Esophagus muscularis mucosa (tissue), 4 donors: ENCODE data around the gene C2orf42. TPM values are rescaled to one million over a fixed set of nuclear protein-coding genes. Genes with fewer than 3 reads are reported as not detected.

Experiments used
- DNase-seq: peaks from one replicate; pipeline ENCODE4 v3.0.0-alpha.2; 2017; ENCODE audit errors: extremely low spot score
- H3K27ac ChIP-seq, 4 donors: fragments of 200-600 bp; sonication (generic); replicated peaks in 1 of 4; 1 replicate in 3 of 4; 2 replicates in 1 of 4; pipeline ENCODE4 v1.5.1; 2016 to 2019; ENCODE audit warnings: mild to moderate bottlenecking in 1 of 4
- H3K27me3 ChIP-seq, 4 donors: fragments of 200-600 bp; sonication (generic); one replicate each; pipeline versions ENCODE4 v1.5.1 to v1.6.0; 2016 to 2019
- H3K36me3 ChIP-seq, 4 donors: fragments of 200-600 bp; sonication (generic); one replicate each; pipeline ENCODE4 v1.5.1; 2016 to 2019
- H3K4me1 ChIP-seq, 4 donors: fragments of 200-600 bp; sonication (generic); one replicate each; pipeline ENCODE4 v1.5.1; 2016 to 2019
- H3K4me3 ChIP-seq, 4 donors: fragments of 200-600 bp; sonication (generic); 1 replicate in 2 of 4; 2 replicates in 2 of 4; pipeline ENCODE4 v1.5.1; 2016 to 2019; ENCODE audit warnings: mild to moderate bottlenecking in 4 of 4, moderate library complexity in 1 of 4
- H3K9me3 ChIP-seq, 4 donors: fragments of 200-600 bp; sonication (generic); 1 replicate in 3 of 4; 2 replicates in 1 of 4; pipeline ENCODE4 v1.5.1; 2016 to 2019
- CTCF ChIP-seq, 3 experiments: fragments of 200-600 bp in 2 of 3; fragments of 450-650 bp in 1 of 3; sonication (generic) in 2 of 3; IDR thresholded peaks; one replicate each; pipeline ENCODE4 v1.5.1; 2017 to 2019; ENCODE audit warnings: antibody characterized with exemption in 3 of 3, mild to moderate bottlenecking in 2 of 3, moderate library complexity in 1 of 3
- EP300 ChIP-seq: sonication (generic); formaldehyde crosslinking; IDR thresholded peaks from one replicate; pipeline ENCODE4 v1.6.1; 2017; ENCODE audit warnings: antibody characterized with exemption
- POLR2A ChIP-seq: fragments of 450-650 bp; IDR thresholded peaks from one replicate; pipeline ENCODE4 v1.6.1; 2017; ENCODE audit warnings: antibody characterized with exemption, moderate library complexity, mild to moderate bottlenecking, low read depth
- POLR2AphosphoS5 ChIP-seq, 2 donors: sonication (generic); formaldehyde crosslinking; IDR thresholded peaks; one replicate each; pipeline ENCODE4 v1.6.1; 2017; ENCODE audit warnings: antibody characterized with exemption in 2 of 2
- WGBS: methylation state at CpG from one replicate; pipeline ENCODE4 v1.1.5; 2018; 5-methylcytosine and 5-hydroxymethylcytosine counted together
- intact Hi-C: fragments of 100-400 bp; cut with DNase I; formaldehyde crosslinking; loops from one replicate; pipeline ENCODE4 v1.15.1; 2023
- total RNA-seq, 4 donors: library from RNA; depleted of rRNA; stranded (reverse); fragments of >200 nt; gene quantifications; one replicate each; pipeline versions ENCODE4 v1.1.0 to v1.2.1, GENCODE V29; 2016

Gene C2orf42
- total RNA-seq, 4 donors from 2014 or later = 15.4 to 20.9 (median 17.9) TPM

GRCh38 chr2:70124983-70125480 lies 65.8 kb downstream of the C2orf42 start:
- intact Hi-C loops = loop anchor here (2.0 kb wide), 1 partner anchor 36 kb away; no protein-coding TSS in a partner anchor
- Histone ChIP-seq H3K4me1 (peaks cover 24 to 36% (median 31%) of the 10 kb centered on the region in 4 donors), H3K27ac (peak overlapping the region; percentile 93 to 99 (median 98)), H3K4me3 (peak overlapping the region; percentile 61 to 72 (median 64)), H3K36me3 (no peaks in the 10 kb centered on the region), H3K27me3 (no peaks in the 10 kb centered on the region), H3K9me3 (no peaks in the 10 kb centered on the region)
- under 1% methylated on average over 36 of the region's 36 CpGs for WGBS
- TF ChIP-seq EP300 = no peak
- TF ChIP-seq POLR2AphosphoS5 (IDR thresholded peaks at IDR 0.05) = peak; percentile 33 to 42
- peak; percentile 94 for DNase-seq

- H3K27me3 ChIP-seq = no peaks in the 10 kb centered on the region
- peak overlapping the region; percentile 93 to 99 (median 98) for H3K27ac ChIP-seq
- no peaks in the 10 kb centered on the region for H3K9me3 ChIP-seq
- intact Hi-C loops = loop anchor here (2.0 kb wide), 1 partner anchor 35 kb away; no protein-coding TSS in a partner anchor
- TF ChIP-seq POLR2AphosphoS5 (IDR thresholded peaks at IDR 0.05) (no peak), EP300 (no peak), CTCF (IDR thresholded peaks at IDR 0.05) (no peak), POLR2A (no peak)
- no peaks in the 10 kb centered on the region for H3K36me3 ChIP-seq
- H3K4me3 ChIP-seq = peak overlapping the region; percentile 61 to 72 (median 64)
- H3K4me1 ChIP-seq = peaks cover 24 to 36% (median 32%) of the 10 kb centered on the region in 4 donors
- DNase-seq = no peak
- 24% methylated on average over 11 of the region's 11 CpGs for WGBS
Observed at GRCh38 chr2:70123829-70124116, 67.0 kb downstream of the C2orf42 start.

GRCh38 chr2:70123051-70123828 lies 67.6 kb downstream of the C2orf42 start:
- H3K27me3 ChIP-seq = no peaks in the 10 kb centered on the region
- H3K9me3 ChIP-seq = no peaks in the 10 kb centered on the region
- peaks cover 24 to 36% (median 31%) of the 10 kb centered on the region in 4 donors for H3K4me1 ChIP-seq
- no peak for DNase-seq
- intact Hi-C loops = no loop called here
- peak overlapping the region; percentile 61 to 72 (median 64) for H3K4me3 ChIP-seq
- H3K36me3 ChIP-seq = no peaks in the 10 kb centered on the region
- peak; percentile 28 to 58 for TF ChIP-seq POLR2AphosphoS5 (IDR thresholded peaks at IDR 0.05)
- no peak for TF ChIP-seq POLR2A
- no peak for TF ChIP-seq CTCF (IDR thresholded peaks at IDR 0.05)
- no peak for TF ChIP-seq EP300
- peak overlapping the region; percentile 93 to 99 (median 98) for H3K27ac ChIP-seq
- WGBS = 64% methylated on average over 20 of the region's 20 CpGs

GRCh38 chr2:70122470-70122869 lies 68.3 kb downstream of the C2orf42 start:
- no peaks in the 10 kb centered on the region for H3K36me3 ChIP-seq
- H3K27me3 ChIP-seq = no peaks in the 10 kb centered on the region
- no peaks in the 10 kb centered on the region for H3K9me3 ChIP-seq
- WGBS = 92% methylated on average over 4 of the region's 4 CpGs
- no peak for TF ChIP-seq EP300
- no peak for TF ChIP-seq CTCF (IDR thresholded peaks at IDR 0.05)
- no peak for TF ChIP-seq POLR2AphosphoS5 (IDR thresholded peaks at IDR 0.05)
- no peak for TF ChIP-seq POLR2A
- peak overlapping the region in 3 of 4 donors; percentile 93 to 99 (median 99) for H3K27ac ChIP-seq
- intact Hi-C loops = no loop called here
- no peak for DNase-seq
- no peak overlapping the region for H3K4me3 ChIP-seq
- peaks cover 22 to 36% (median 28%) of the 10 kb centered on the region in 4 donors for H3K4me1 ChIP-seq

- intact Hi-C loops = no loop called here
- Histone ChIP-seq H3K36me3 (no peaks in the 10 kb centered on the region), H3K4me3 (no peak overlapping the region), H3K9me3 (no peaks in the 10 kb centered on the region), H3K4me1 (peaks cover 19 to 36% (median 28%) of the 10 kb centered on the region in 4 donors), H3K27me3 (no peaks in the 10 kb centered on the region), H3K27ac (peak overlapping the region; percentile 34 to 99 (median 96))
- no peak for DNase-seq
- WGBS = 64% methylated on average over 6 of the region's 6 CpGs
- no peak for TF ChIP-seq EP300
- no peak for TF ChIP-seq POLR2AphosphoS5 (IDR thresholded peaks at IDR 0.05)
- no peak for TF ChIP-seq POLR2A
- TF ChIP-seq CTCF (IDR thresholded peaks at IDR 0.05) = no peak
Observed at GRCh38 chr2:70121627-70122372, 69.0 kb downstream of the C2orf42 start.
